HCT116 (cell line): ENCODE data around the gene MTHFSD.

Experiments used
- JUND ChIP-seq: IDR thresholded peaks from 2 replicates; pipeline ENCODE4 v1.6.1; 2012
- POLR2A ChIP-seq: IDR thresholded peaks from 2 replicates; pipeline ENCODE4 v1.7.0; 2011; ENCODE audit warnings: borderline replicate concordance; ENCODE audit not compliant: insufficient read depth, insufficient read length; ENCODE audit errors: extremely low read depth
- POLR2AphosphoS5 ChIP-seq: IDR thresholded peaks from 2 replicates; pipeline ENCODE4 v1.6.1; 2011; ENCODE audit warnings: mild to moderate bottlenecking, low read depth, low read length, moderate library complexity
- SP1 ChIP-seq: IDR thresholded peaks from 2 replicates; pipeline ENCODE4 v1.6.1; 2012; ENCODE audit warnings: low read depth
- YY1 ChIP-seq: IDR thresholded peaks from 2 replicates; pipeline ENCODE4 v1.6.1; 2011; ENCODE audit warnings: low read length, low read depth, moderate library complexity, mild to moderate bottlenecking; ENCODE audit not compliant: insufficient replicate concordance; ENCODE audit errors: extremely low read depth
- TF ChIP-seq, protein P1 (sequence below), 3 experiments: fragments of 200-600 bp in 1 of 3; sonication (generic) in 1 of 3; IDR thresholded peaks in 2 of 3; conservative IDR thresholded peaks in 1 of 3; 2 replicates each; pipeline ENCODE4 v1.5.1; 2012 to 2017; ENCODE audit warnings: low read depth in 2 of 3, low read length in 2 of 3, antibody characterized with exemption in 1 of 3, borderline replicate concordance in 1 of 3, control low read depth in 1 of 3, mild to moderate bottlenecking in 1 of 3, mixed read lengths in 1 of 3, mixed run types in 1 of 3, moderate library complexity in 1 of 3; ENCODE audit not compliant: insufficient read depth in 1 of 3

DNA sequence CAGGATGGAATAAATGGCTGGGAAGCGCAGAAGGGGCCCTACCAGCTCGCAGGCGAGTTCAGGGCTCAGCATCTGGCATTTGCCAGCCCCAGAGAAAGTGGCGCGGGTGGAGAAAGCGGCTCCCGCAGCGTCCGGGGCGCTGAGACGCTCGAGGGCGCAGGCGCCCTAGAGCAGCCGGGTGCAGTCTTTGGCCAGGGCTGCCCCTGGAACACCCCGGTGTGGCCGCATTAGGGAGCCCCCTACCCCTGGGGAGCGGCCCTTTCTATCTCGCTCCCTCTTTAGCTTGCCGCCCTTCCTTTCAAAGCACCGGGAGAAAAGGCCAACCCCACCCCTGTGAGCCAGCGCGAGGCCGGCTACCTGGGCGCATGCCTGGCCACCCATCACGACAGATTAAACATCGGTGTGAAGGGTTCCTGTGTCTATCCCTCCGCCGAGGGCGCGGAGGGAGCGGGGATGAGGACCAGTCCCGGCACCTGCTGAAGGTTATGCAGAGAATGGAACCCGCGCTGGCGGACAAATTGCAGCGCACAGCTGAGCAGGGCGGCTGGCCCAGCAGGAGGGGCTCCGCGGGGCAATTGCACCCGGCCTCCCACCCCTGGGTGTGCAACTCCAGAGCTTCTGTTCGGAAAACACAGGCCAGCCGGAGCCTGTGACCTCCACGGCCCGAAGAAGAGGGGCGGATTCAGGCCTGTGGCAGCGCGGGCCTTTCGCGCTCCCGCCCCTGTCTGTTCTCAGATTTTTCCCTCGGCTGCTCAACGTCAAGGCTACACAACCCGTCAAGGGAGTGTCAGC is 60.3 kb downstream of the MTHFSD start:
- TF ChIP-seq, protein P1, sequence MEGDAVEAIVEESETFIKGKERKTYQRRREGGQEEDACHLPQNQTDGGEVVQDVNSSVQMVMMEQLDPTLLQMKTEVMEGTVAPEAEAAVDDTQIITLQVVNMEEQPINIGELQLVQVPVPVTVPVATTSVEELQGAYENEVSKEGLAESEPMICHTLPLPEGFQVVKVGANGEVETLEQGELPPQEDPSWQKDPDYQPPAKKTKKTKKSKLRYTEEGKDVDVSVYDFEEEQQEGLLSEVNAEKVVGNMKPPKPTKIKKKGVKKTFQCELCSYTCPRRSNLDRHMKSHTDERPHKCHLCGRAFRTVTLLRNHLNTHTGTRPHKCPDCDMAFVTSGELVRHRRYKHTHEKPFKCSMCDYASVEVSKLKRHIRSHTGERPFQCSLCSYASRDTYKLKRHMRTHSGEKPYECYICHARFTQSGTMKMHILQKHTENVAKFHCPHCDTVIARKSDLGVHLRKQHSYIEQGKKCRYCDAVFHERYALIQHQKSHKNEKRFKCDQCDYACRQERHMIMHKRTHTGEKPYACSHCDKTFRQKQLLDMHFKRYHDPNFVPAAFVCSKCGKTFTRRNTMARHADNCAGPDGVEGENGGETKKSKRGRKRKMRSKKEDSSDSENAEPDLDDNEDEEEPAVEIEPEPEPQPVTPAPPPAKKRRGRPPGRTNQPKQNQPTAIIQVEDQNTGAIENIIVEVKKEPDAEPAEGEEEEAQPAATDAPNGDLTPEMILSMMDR (IDR thresholded peaks at IDR 0.05 in 2 of 3, conservative IDR thresholded peaks at IDR 0.05 in 1 of 3; ENCODE audit: borderline replicate concordance in 1 of 3, insufficient read depth in 1 of 3, low read depth in 2 of 3, low read length in 2 of 3): no peak
- no peak for TF ChIP-seq SP1
- no peak for TF ChIP-seq POLR2AphosphoS5
- no peak for TF ChIP-seq JUND
- no peak for TF ChIP-seq POLR2A
- no peak for TF ChIP-seq YY1
